HEK293T (cell line): Measurements from ENCODE around the gene EVI5L.

Experiments
- CTCF ChIA-PET: fragments of 350-600 bp; formaldehyde crosslinking; extraction: SDS; loops from one replicate; lab custom pipeline; 2021; ENCODE audit warnings: antibody characterized with exemption, inconsistent platforms; lab: Yijun Ruan, JAX
- POLR2A ChIA-PET: fragments of 350-600 bp; formaldehyde crosslinking; extraction: SDS; loops from one replicate; lab custom pipeline; 2020; ENCODE audit warnings: antibody characterized with exemption, inconsistent platforms; lab: Yijun Ruan, JAX
- DNase-seq: peaks from one replicate; pipeline ENCODE4 v3.0.0; 2012; ENCODE audit warnings: mixed read lengths; ENCODE audit errors: extremely low spot score
- ARNT ChIP-seq: fragments of 450-650 bp; IDR thresholded peaks from 2 replicates; pipeline ENCODE4 v1.6.1; 2017; ENCODE audit warnings: mild to moderate bottlenecking
- BHLHE40 ChIP-seq: fragments of 450-650 bp; IDR thresholded peaks from 2 replicates; pipeline ENCODE4 v1.6.1; 2016; ENCODE audit warnings: mild to moderate bottlenecking, moderate library complexity, borderline replicate concordance
- CTBP1 ChIP-seq: fragments of 450-650 bp; IDR thresholded peaks from 2 replicates; pipeline ENCODE4 v1.6.1; 2016; ENCODE audit warnings: borderline replicate concordance
- ELF4 ChIP-seq: fragments of 450-650 bp; IDR thresholded peaks from 2 replicates; pipeline ENCODE4 v1.6.1; 2017; ENCODE audit warnings: antibody characterized with exemption
- FOXA1 ChIP-seq: fragments of 450-650 bp; IDR thresholded peaks from 2 replicates; pipeline ENCODE4 v1.6.1; 2016; ENCODE audit warnings: mild to moderate bottlenecking
- FOXK2 ChIP-seq: fragments of 450-650 bp; IDR thresholded peaks from 2 replicates; pipeline ENCODE4 v1.6.1; 2016; ENCODE audit warnings: mild to moderate bottlenecking
- FOXM1 ChIP-seq: fragments of 450-650 bp; IDR thresholded peaks from 2 replicates; pipeline ENCODE4 v1.6.1; 2017; ENCODE audit warnings: mild to moderate bottlenecking, borderline replicate concordance
- HDGF ChIP-seq: fragments of 450-650 bp; IDR thresholded peaks from 2 replicates; pipeline ENCODE4 v1.6.1; 2017; ENCODE audit warnings: antibody characterized with exemption, borderline replicate concordance
- L3MBTL2 ChIP-seq: fragments of 450-650 bp; conservative IDR thresholded peaks from 2 replicates; pipeline ENCODE4 v1.6.1; 2016; ENCODE audit warnings: mild to moderate bottlenecking
- LEF1 ChIP-seq: fragments of 450-650 bp; IDR thresholded peaks from 2 replicates; pipeline ENCODE4 v1.6.1; 2017; ENCODE audit warnings: mild to moderate bottlenecking, borderline replicate concordance
- NFRKB ChIP-seq: fragments of 450-650 bp; IDR thresholded peaks from 2 replicates; pipeline ENCODE4 v1.6.1; 2016; ENCODE audit warnings: mild to moderate bottlenecking, moderate library complexity
- PKNOX1 ChIP-seq: fragments of 450-650 bp; IDR thresholded peaks from 2 replicates; pipeline ENCODE4 v1.6.1; 2016
- SP1 ChIP-seq: fragments of 450-650 bp; IDR thresholded peaks from 2 replicates; pipeline ENCODE4 v1.6.1; 2017
- SUZ12 ChIP-seq: fragments of 450-650 bp; IDR thresholded peaks from 2 replicates; pipeline ENCODE4 v1.6.1; 2016; ENCODE audit warnings: mild to moderate bottlenecking
- TARDBP ChIP-seq: fragments of 450-650 bp; IDR thresholded peaks from 2 replicates; pipeline ENCODE4 v1.6.1; 2016
- ZNF384 ChIP-seq: fragments of 450-650 bp; IDR thresholded peaks from 2 replicates; pipeline ENCODE4 v1.6.1; 2016

Gene EVI5L

GRCh38 chr19:7793493-7793892 is 36.5 kb upstream of the EVI5L start:
- no peak for TF ChIP-seq L3MBTL2
- TF ChIP-seq PKNOX1 = no peak
- TF ChIP-seq ZNF384 = no peak
- no peak for TF ChIP-seq LEF1
- no peak for DNase-seq
- ChIA-PET POLR2A (no interaction called here), CTCF (no interaction called here)

GRCh38 chr19:7795555-7796161 is 34.4 kb upstream of the EVI5L start:
- ChIA-PET POLR2A (no interaction called here), CTCF (no interaction called here)
- TF ChIP-seq FOXK2 (no peak), TARDBP (no peak), SUZ12 (no peak), BHLHE40 (no peak), FOXM1 (no peak), L3MBTL2 (no peak), PKNOX1 (no peak), ZNF384 (no peak), NFRKB (no peak), SP1 (no peak), FOXA1 (no peak), LEF1 (no peak), CTBP1 (no peak), ELF4 (no peak)
- DNase-seq = no peak

GRCh38 chr19:7799640-7800355 is 30.2 kb upstream of the EVI5L start:
- POLR2A ChIA-PET = interaction anchor here (1.7 to 1.9 kb wide), 2 partner anchors 119 to 232 kb away, joined by 4 to 7 read pairs; partner anchors contain the start of gene TRAPPC5
- peak; percentile 54 for DNase-seq
- CTCF ChIA-PET = interaction anchor here (0.5 to 3.0 kb wide), 13 partner anchors 16 to 700 kb away, joined by 3 to 23 read pairs (median 4); partner anchors contain the start of gene TRAPPC5
- TF ChIP-seq L3MBTL2 (no peak), NFRKB (no peak), ZNF384 (0 out of 2 replicates have a peak, but pooled peaks have one; percentile 8)

- ChIA-PET CTCF (interaction anchor here (1.8 to 3.0 kb wide), 2 partner anchors 120 to 233 kb away, joined by 5 to 23 read pairs; partner anchors contain the start of gene TRAPPC5), POLR2A (interaction anchor here (1.9 kb wide), 1 partner anchor 233 kb away, joined by 4 read pairs; no protein-coding TSS in a partner anchor)
- no peak for DNase-seq
- TF ChIP-seq L3MBTL2 (no peak), HDGF (no peak), SUZ12 (no peak), ELF4 (no peak), TARDBP (no peak), SP1 (no peak), FOXK2 (no peak)
Measured at GRCh38 chr19:7801020-7801570, 28.9 kb upstream of the EVI5L start.

- no peak for TF ChIP-seq SUZ12
- no peak for TF ChIP-seq PKNOX1
- no peak for TF ChIP-seq SP1
- TF ChIP-seq TARDBP = no peak
- TF ChIP-seq L3MBTL2 = no peak
- TF ChIP-seq BHLHE40 = no peak
- POLR2A ChIA-PET = no interaction called here
- no peak for DNase-seq
- CTCF ChIA-PET = interaction anchor here (0.6 to 0.8 kb wide), 3 partner anchors 64 to 238 kb away, joined by 3 read pairs; no protein-coding TSS in a partner anchor
Measured at GRCh38 chr19:7806234-7806633, 23.8 kb upstream of the EVI5L start.

- TF ChIP-seq FOXA1 (no peak), SUZ12 (no peak), ARNT (no peak), FOXK2 (no peak), ELF4 (no peak), BHLHE40 (no peak), NFRKB (no peak), L3MBTL2 (no peak), CTBP1 (no peak), ZNF384 (no peak), TARDBP (no peak), LEF1 (no peak), PKNOX1 (no peak), HDGF (no peak), SP1 (no peak), FOXM1 (no peak)
- ChIA-PET CTCF (interaction anchor here (0.6 kb wide), 1 partner anchor 126 kb away, joined by 3 read pairs; no protein-coding TSS in a partner anchor), POLR2A (no interaction called here)
- no peak for DNase-seq
Measured at GRCh38 chr19:7806876-7807275, 23.1 kb upstream of the EVI5L start.
